Subcutaneous abdominal adipose tissue (tissue), 5 donors: ENCODE measurements around the gene KCNIP1.

Source experiments
- H3K27ac ChIP-seq: one replicate; pipeline ENCODE4 v1.7.0; 2013; ENCODE audit warnings: low read depth, mild to moderate bottlenecking, inconsistent platforms, low read length, moderate library complexity
- H3K27me3 ChIP-seq, 5 donors: one replicate each; pipeline ENCODE4 v1.7.0; 2013; ENCODE audit warnings: low read length in 5 of 5, inconsistent platforms in 1 of 5; ENCODE audit not compliant: control insufficient read depth in 5 of 5, insufficient read depth in 4 of 5
- H3K36me3 ChIP-seq, 5 donors: one replicate each; pipeline ENCODE4 v1.7.0; 2013; ENCODE audit warnings: low read length in 5 of 5; ENCODE audit not compliant: control insufficient read depth in 5 of 5, insufficient read depth in 5 of 5
- H3K4me1 ChIP-seq, 5 donors: one replicate each; pipeline ENCODE4 v1.7.0; 2013; ENCODE audit warnings: low read length in 5 of 5, mild to moderate bottlenecking in 3 of 5, moderate library complexity in 1 of 5; ENCODE audit not compliant: control insufficient read depth in 5 of 5, insufficient read depth in 5 of 5
- H3K4me3 ChIP-seq, 5 donors: one replicate each; pipeline ENCODE4 v1.7.0; 2013; ENCODE audit warnings: low read length in 5 of 5, low read depth in 1 of 5
- H3K9ac ChIP-seq, 5 donors: one replicate each; pipeline ENCODE4 v1.7.0; 2013; ENCODE audit warnings: low read length in 5 of 5, mild to moderate bottlenecking in 4 of 5, moderate library complexity in 3 of 5
- H3K9me3 ChIP-seq, 5 donors: one replicate each; pipeline ENCODE4 v1.7.0; 2013; ENCODE audit warnings: low read length in 5 of 5; ENCODE audit not compliant: control insufficient read depth in 5 of 5
- donor health status: healthy.
- donor health status: healthy.
- donor health status: healthy.
- donor health status: healthy.
- donor health status: healthy.

The KCNIP1 gene

GRCh38 chr5:170503990-170504596 is at the start of gene KCNIP1:
TSS of gene KCNIP1 (plus strand) at chr5:170504020.
- peaks cover 0 to 45% (median 20%) of the 10 kb centered on the region in 5 donors for H3K27me3 ChIP-seq
- H3K4me3 ChIP-seq: peak within 1 kb of the TSS in 3 of 5 donors; percentile 2 to 47 (median 18)
- H3K9me3 ChIP-seq: peaks cover 0 to 11% (median 6%) of the 10 kb centered on the region in 5 donors
- H3K27ac ChIP-seq: no peak within 1 kb of the TSS
- no peaks in the 10 kb centered on the region for H3K36me3 ChIP-seq
- peaks cover 0 to 6% (median 3%) of the 10 kb centered on the region in 5 donors for H3K4me1 ChIP-seq
- no peak within 1 kb of the TSS for H3K9ac ChIP-seq

- H3K36me3 ChIP-seq: no peaks in the 10 kb centered on the region
- H3K4me1 ChIP-seq: peaks cover 0 to 8% (median 5%) of the 10 kb centered on the region in 5 donors
- H3K4me3 ChIP-seq: no peak overlapping the region
- H3K9me3 ChIP-seq: peaks cover 0 to 8% (median 0%) of the 10 kb centered on the region in 5 donors
- H3K9ac ChIP-seq: no peak overlapping the region
- H3K27me3 ChIP-seq: no peaks in the 10 kb centered on the region
- H3K27ac ChIP-seq: no peak overlapping the region
Observed at GRCh38 chr5:170463426-170463825, 40.4 kb upstream of the KCNIP1 start.

DNA sequence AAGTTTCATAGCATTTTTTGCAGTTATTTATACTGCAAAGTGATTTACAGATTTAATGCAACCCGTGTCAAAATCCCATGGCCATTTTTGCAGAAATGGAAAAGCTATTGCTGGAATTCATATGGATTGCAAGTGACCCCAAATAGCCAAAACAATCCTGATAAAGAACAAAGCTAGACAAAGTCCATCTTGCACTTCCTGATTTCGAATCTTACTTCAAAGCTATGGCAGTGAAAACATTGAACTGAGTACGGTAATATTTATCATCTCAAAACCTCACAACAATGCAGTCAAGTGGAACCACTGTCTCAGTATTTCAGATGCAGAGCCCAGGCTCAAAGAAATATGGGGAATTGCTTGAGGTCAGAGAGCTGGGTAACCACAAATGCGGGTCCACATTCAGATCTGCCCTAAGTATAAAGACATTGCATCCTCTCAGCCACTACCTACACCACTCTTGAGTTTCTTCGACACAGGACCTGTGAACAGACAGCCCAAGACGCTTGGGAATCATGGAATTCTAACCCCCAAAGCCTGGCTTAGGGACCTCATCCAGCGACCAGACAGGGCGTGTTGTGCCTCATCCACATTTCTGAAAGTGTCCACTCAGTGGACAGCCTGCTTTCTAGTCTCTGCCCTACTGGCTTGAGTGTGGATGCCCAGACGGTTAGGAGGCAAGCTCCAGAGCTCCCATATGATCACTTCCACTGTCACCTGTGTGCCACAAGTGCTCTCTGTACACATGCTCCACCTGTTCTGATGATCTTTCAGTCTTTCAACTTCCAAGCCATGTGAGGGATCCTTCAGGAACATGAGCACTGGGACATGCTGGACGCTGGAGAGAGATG is 39.3 kb upstream of the KCNIP1 start:
- peaks cover 0 to 8% (median 5%) of the 10 kb centered on the region in 5 donors for H3K4me1 ChIP-seq
- peaks cover 0 to 8% (median 0%) of the 10 kb centered on the region in 5 donors for H3K9me3 ChIP-seq
- H3K27ac ChIP-seq: no peak overlapping the region
- H3K36me3 ChIP-seq: no peaks in the 10 kb centered on the region
- no peaks in the 10 kb centered on the region for H3K27me3 ChIP-seq
- no peak overlapping the region for H3K9ac ChIP-seq
- H3K4me3 ChIP-seq: no peak overlapping the region

DNA sequence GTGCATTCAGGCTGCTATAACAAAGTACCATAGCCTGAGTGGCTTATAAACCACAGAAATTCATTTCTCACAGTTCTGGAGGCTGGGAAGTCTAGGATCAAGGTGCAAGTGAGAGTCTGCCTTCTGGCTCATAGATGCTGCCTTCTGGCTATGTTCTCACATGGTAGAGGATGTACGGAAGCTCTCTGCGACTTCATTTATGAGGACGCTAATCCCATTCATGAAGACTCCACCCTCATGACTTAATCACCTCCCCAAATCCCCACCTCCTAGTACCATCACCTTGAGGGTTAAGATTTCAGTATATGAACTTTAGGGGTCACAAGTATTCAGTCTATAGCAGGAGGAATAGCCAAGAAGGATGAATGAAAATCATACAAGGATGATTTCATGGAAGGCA is 37.3 kb upstream of the KCNIP1 start:
- H3K27me3 ChIP-seq: no peaks in the 10 kb centered on the region
- no peaks in the 10 kb centered on the region for H3K9me3 ChIP-seq
- peaks cover 0 to 8% (median 5%) of the 10 kb centered on the region in 5 donors for H3K4me1 ChIP-seq
- H3K4me3 ChIP-seq: no peak overlapping the region
- no peaks in the 10 kb centered on the region for H3K36me3 ChIP-seq
- H3K27ac ChIP-seq: no peak overlapping the region
- no peak overlapping the region for H3K9ac ChIP-seq

GRCh38 chr5:170466988-170467707 is 36.7 kb upstream of the KCNIP1 start:
- Histone ChIP-seq H3K27ac (no peak overlapping the region), H3K9me3 (no peaks in the 10 kb centered on the region), H3K4me3 (no peak overlapping the region), H3K4me1 (peaks cover 0 to 8% (median 5%) of the 10 kb centered on the region in 5 donors), H3K27me3 (no peaks in the 10 kb centered on the region), H3K9ac (no peak overlapping the region), H3K36me3 (no peaks in the 10 kb centered on the region)

- no peaks in the 10 kb centered on the region for H3K27me3 ChIP-seq
- no peaks in the 10 kb centered on the region for H3K36me3 ChIP-seq
- no peak overlapping the region for H3K4me3 ChIP-seq
- H3K27ac ChIP-seq: no peak overlapping the region
- H3K4me1 ChIP-seq: peaks cover 0 to 8% (median 5%) of the 10 kb centered on the region in 5 donors
- no peaks in the 10 kb centered on the region for H3K9me3 ChIP-seq
- H3K9ac ChIP-seq: no peak overlapping the region
Observed at GRCh38 chr5:170468633-170469285, 35.1 kb upstream of the KCNIP1 start.

DNA sequence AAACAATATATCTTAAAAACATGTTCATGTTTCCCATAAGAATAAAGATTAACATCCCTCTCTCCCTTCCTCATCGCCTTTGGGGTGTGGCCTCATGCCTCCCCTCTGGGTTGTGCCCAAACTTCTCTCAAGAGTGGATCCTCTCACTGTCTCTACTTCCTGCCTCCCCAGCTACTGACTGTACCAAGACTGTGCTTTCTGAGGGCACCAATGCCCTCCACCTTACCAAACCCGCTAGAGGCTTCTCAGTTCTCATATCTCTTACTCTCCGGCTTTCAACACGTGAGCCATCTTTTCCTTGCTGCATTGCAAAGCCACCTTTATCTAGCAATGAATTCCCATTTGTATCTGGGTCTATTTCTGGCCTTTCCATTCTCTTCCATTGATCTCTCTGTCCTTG is 34.4 kb upstream of the KCNIP1 start:
- no peak overlapping the region for H3K9ac ChIP-seq
- H3K4me3 ChIP-seq: no peak overlapping the region
- H3K9me3 ChIP-seq: no peaks in the 10 kb centered on the region
- H3K4me1 ChIP-seq: peaks cover 0 to 8% (median 5%) of the 10 kb centered on the region in 5 donors
- no peaks in the 10 kb centered on the region for H3K36me3 ChIP-seq
- H3K27ac ChIP-seq: no peak overlapping the region
- H3K27me3 ChIP-seq: no peaks in the 10 kb centered on the region

DNA sequence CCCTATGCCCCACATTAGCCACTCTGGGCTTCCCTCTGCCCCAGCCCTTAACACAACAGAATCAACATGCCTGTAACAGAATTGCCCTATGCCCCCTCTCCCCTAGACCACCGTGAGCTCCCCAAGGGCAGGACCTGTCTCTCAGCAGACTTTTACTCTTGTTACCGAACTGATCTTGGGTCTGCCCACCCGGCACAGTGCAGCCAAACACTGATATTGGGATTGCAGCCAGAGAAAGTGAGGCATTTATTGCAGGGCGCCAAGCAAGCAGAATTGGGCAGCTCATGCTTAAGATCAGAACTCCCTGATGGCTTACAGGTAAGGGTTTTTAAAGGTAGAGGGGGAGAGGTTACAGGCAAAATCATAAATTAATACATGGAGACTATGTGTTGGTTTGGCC is 33.5 kb upstream of the KCNIP1 start:
- H3K9me3 ChIP-seq: no peaks in the 10 kb centered on the region
- H3K4me1 ChIP-seq: peaks cover 0 to 8% (median 5%) of the 10 kb centered on the region in 5 donors
- no peaks in the 10 kb centered on the region for H3K27me3 ChIP-seq
- H3K9ac ChIP-seq: no peak overlapping the region
- no peak overlapping the region for H3K27ac ChIP-seq
- no peak overlapping the region for H3K4me3 ChIP-seq
- no peaks in the 10 kb centered on the region for H3K36me3 ChIP-seq

DNA sequence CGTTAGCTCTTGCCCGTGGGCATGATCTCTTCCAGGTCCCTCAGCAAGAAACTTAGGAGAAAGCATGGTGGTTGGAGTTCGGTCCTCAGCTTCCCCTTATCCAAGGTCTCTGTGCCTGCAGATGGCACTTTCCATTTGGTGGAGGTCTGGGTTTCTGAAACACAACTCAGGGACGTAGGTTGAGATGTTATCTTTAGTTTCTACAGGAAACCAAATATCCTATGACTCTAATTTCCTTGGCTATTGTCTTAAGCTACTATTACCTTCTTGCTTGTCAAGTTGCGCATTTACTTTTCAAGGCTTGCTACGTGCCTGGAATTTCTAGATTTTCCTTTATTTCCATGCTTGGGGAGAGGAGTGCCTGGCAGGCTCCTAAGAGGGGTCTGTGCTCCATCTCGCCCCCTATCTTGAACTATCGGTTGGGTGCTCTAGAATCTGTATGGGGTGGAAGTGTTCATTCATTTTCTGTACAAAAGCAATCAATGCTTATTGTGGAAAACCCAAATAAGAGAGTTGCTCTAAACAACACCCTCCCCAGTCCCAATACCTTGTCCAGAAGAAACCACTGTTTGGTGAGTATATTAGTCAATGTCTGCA is 32.9 kb upstream of the KCNIP1 start:
- Histone ChIP-seq H3K27ac (no peak overlapping the region), H3K4me1 (peaks cover 0 to 8% (median 5%) of the 10 kb centered on the region in 5 donors), H3K27me3 (no peaks in the 10 kb centered on the region), H3K9ac (no peak overlapping the region), H3K9me3 (no peaks in the 10 kb centered on the region), H3K4me3 (no peak overlapping the region), H3K36me3 (no peaks in the 10 kb centered on the region)
